Measurements from ENCODE around the gene GPR158.

GRCh38 chr10:25565570-25565969 lies 390.8 kb downstream of the GPR158 start:
- no peak for TF ChIP-seq GATA2 (IDR thresholded peaks at IDR 0.05; ENCODE audit: low read depth, low read length)
- TF ChIP-seq GATA3 (IDR thresholded peaks at IDR 0.05; ENCODE audit: low read depth, low read length): no peak
